ENCODE results near the gene COL6A5.

Gene COL6A5

GRCh38 chr3:130374908-130375307, 29.4 kb downstream of the COL6A5 start:
- H3K4me3 ChIP-seq (replicated peaks in 1 of 2; ENCODE audit: low read depth in 2 of 2, low read length in 2 of 2), result no peak overlapping the region
- DNase-seq (ENCODE audit: low read depth in 2 of 2), result no peak
- no peak for TF ChIP-seq CTCF (IDR thresholded peaks at IDR 0.05; ENCODE audit: low read depth, low read length)

- H3K4me3 ChIP-seq (replicated peaks in 1 of 2; ENCODE audit: low read depth in 2 of 2, low read length in 2 of 2), result no peak overlapping the region
- TF ChIP-seq CTCF (IDR thresholded peaks at IDR 0.05; ENCODE audit: low read depth, low read length), result no peak
- DNase-seq (ENCODE audit: low read depth in 2 of 2), result no peak
These were observed 32.6 kb downstream of the COL6A5 start for GRCh38 chr3:130377960-130378676.

GRCh38 chr3:130378677-130379191, 33.3 kb downstream of the COL6A5 start:
- DNase-seq (ENCODE audit: low read depth in 2 of 2), result no peak
- no peak for TF ChIP-seq CTCF (IDR thresholded peaks at IDR 0.05; ENCODE audit: low read depth, low read length)
- H3K4me3 ChIP-seq (replicated peaks in 1 of 2; ENCODE audit: low read depth in 2 of 2, low read length in 2 of 2), result no peak overlapping the region

GRCh38 chr3:130379274-130379673, 33.8 kb downstream of the COL6A5 start:
- no peak for TF ChIP-seq CTCF (IDR thresholded peaks at IDR 0.05; ENCODE audit: low read depth, low read length)
- no peak for DNase-seq (ENCODE audit: low read depth in 2 of 2)

GRCh38 chr3:130380398-130380797, 34.9 kb downstream of the COL6A5 start:
- H3K4me3 ChIP-seq (replicated peaks in 1 of 2; ENCODE audit: low read depth in 2 of 2, low read length in 2 of 2), result no peak overlapping the region
- TF ChIP-seq CTCF (IDR thresholded peaks at IDR 0.05; ENCODE audit: low read depth, low read length), result no peak
- DNase-seq (ENCODE audit: low read depth in 2 of 2), result no peak

More at GRCh38 chr3:130379274-130379673, 33.8 kb downstream of the COL6A5 start:
- H3K4me3 ChIP-seq (replicated peaks in 1 of 2; ENCODE audit: low read depth in 2 of 2, low read length in 2 of 2), result no peak overlapping the region

- no peak for DNase-seq (ENCODE audit: low read depth in 2 of 2)
- no peak for TF ChIP-seq CTCF (IDR thresholded peaks at IDR 0.05; ENCODE audit: low read depth, low read length)
- H3K4me3 ChIP-seq (replicated peaks in 1 of 2; ENCODE audit: low read depth in 2 of 2, low read length in 2 of 2), result no peak overlapping the region
These were observed 38.0 kb downstream of the COL6A5 start for GRCh38 chr3:130383424-130383823.

All from cardiac fibroblast (primary cell).